Activated CD4-positive, alpha-beta T cell treated with anti-CD3 and anti-CD28 coated beads, Interleukin-2, amount 50 U/mL, for 48 hours (primary cell): Measurements from ENCODE around the gene DOK3.
A peak's percentile ranks its signal among the peaks of the same experiment; 100 is the strongest.

Experiments
- DNase-seq, 2 experiments: peaks; one replicate each; pipeline ENCODE4 v3.0.0-alpha.2; 2020

Gene DOK3

DNA sequence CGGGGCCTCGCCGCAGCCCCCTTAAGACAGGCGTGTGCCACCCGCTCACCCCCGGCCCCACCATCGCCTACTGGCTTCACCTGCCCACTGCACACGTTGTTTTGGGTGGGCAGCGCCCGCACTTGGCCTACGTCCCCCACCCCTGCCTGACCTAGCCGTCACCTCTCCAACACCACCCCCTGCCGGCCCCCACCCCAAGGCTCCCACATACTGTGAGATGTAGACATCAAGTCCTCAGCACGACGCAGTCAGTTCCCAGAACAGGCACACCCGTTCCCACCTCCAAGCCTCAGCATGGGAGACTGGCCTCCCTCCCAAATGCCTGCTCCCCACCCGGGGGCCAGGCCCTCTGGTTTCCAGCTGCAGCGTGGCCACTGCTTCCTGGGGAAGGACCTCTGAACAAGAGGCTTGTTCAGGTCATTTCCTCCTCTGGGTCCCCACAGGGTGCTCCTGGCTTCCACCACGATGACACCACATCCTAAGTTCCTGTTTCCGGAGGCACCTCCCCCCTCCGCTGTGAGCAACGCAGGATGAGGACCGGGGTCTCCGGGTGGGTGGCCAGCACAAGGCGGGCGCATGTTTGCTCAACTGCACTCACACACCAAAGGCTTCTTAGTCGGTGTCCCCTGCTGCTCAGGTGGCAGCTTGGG, 47.5 kb downstream of the DOK3 start:
- DNase-seq: no peak

DNA sequence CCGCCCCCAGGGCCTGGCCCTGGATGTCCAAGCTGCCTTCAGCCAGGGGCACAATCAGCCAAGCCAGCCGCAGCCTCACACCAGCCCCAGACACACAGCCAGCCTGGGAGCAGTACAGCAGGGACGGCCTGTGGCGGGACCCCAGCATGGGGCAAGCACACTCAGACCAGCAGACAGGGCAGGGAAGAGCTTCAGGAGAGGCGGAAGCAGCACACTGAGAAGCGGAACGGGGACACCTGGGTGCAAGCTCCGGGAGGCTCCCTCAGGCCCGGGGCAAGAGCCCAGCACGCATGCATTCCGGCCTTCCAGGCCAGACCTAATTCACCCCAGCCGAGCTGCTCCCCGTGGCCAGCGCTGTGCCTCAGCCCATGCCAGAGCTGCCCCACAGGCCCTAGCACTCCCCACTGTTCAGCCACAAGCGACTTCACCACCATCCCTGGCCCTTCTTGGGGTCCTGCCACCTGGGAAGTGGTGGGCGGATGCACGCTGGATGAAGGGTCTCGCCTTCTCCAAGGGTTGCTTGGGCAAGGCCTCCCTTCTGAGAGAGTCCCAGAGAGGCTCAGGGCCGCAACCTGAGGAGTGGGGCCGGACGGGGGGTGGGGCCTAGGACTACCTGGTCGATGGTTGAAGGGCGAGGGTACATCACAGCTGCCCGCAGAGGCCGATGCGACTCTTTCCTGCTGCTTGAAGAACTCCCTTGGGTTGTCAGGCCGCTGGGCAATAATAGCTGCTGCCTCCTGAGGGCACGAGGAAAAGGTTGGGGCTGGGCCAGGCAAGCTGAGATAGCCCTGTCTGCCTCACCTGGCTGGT, 49.6 kb downstream of the DOK3 start:
- no peak for DNase-seq

DNA sequence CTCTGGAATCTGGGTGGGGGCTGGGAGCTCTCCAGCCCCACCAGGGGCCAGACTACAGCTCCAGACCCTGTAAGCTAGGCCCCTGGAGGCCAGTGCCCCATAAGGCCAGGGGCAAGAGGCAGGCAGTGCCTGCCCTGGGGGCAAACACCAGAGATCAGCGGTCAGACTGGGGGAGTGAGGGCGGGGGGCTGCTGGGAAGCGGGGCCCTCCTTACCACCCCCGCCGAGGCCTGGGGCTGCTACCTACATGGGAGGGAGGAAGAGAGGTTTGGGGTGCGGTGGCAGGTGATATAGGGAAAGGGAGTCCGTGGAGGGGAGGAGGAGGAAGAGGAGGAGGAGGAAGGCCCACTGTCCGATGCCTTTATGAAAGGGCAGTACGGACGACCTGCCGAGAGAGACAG, 50.3 kb downstream of the DOK3 start:
- DNase-seq: no peak

DNA sequence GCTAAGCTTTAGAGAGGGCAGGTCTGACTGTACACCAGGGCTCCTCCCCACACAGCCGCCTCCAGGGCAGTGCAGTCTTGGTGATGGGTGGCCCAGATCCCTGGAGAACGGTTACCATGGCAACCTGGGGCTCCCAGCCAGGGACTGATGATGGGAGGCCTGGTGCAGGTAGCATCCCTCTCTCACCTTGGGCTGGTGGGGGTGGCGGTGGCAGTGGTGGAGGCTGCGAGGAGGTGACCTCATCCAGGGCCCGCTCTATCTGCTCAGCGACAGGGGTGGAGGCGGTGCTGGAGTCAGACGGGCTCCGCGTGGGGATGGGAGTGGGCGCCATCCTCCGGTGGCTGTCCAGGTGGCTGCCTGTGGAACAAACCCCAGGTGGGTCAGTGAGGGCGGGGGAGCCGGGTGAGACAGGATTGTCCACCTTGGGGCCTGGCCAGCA, 50.7 kb downstream of the DOK3 start:
- no peak for DNase-seq

DNA sequence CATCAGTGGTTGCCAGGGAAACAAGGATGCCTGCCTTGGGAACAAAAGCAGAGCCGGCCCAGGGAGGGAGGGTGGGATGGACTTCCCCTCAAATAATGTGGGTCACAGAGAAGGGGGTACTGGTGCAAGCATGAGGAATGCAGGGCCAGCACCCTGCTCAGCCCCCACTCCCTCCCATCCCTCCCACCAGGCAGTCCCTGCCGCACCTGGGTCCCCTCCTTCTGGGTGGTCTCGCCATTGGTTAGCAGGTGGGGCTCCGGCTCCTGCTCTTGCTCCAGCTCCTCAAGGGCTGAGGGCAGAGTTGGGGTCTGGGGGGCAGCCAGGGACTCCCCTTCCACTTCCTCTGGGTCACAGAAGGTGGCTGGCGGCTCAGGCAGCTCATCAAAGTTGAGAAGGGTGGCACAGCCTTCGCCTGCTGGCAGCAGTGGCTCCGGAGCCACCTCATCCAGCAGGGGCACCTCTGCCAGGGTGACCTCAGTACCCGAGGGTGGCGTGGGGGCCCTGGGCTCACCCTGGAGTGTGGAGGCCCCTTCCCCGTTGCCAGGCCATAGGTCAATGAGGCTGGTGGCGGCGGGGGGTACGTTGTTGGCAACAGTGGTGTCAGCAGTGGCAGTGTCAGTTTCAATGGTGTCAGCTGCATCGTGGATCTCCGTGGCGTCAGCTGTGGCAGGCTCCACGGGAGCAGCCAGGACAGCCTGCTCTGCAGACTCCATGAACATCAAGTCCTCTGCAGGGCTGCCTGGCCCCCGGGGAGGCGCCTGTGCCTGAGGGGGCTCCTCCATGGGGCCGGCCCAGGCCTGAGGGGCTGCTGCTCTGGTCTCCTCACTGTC, 51.6 kb downstream of the DOK3 start:
- no peak for DNase-seq

DNA sequence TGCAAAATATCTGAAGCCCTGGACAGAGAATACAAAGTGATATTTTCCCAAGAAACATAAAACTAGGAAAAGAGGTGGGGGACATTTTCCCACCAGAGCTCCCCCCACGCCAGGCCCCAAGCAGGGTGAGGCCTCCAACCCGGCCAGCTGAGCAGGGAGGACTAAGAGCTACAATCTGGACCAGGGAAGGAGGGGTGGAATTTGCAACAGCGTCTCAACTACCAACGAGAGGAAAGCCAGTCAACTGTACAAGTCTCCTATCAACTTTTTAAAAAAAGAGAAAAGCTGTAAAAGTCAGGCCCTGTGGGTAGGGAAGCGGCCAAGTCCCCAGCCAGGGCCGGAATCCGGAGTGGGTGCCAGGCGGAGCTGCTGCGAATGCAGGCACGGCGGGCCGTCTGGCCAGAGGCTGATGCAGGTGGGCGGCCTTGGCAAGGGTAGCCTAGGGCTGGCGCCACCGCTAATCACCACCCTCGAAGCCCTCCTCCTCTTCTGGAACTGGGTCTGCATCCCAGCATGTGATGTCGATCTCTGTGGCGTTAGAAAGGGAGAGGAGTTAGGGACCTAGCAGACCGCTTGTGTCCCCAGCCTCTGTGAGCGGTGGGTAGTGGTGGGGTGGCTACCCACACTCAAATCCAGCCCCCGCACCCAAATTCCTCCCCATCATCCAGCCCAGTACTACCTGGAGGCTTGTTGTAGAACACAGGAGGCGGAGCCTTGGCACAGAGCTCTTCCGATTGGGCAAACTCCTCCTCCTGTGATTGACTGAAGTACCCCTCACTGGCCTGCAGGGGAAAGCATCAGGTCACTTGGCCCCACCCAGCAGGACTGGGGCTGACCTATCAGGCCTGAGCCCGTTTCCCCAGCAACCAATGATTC, 52.4 kb downstream of the DOK3 start:
- DNase-seq: peak; percentile 60 to 68

DNA sequence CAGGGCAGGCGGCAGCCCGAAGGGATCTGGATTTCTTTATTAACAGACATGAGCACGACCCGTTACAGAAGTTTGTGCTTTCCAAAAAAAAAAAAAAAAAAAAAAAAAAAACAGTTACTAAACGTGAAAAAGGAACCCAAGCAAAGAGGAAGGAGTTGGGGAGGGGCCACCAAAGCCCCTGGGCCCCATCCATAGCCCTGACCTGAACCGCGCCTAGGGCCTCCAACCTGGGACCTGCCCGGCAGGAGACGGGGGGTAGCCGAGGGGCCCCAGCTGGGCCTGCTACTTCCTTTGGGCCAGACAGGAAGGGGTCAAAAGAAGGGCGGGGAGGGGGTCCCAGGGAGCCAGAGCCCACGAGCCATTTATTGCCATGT, 53.0 kb downstream of the DOK3 start:
- DNase-seq: no peak

DNA sequence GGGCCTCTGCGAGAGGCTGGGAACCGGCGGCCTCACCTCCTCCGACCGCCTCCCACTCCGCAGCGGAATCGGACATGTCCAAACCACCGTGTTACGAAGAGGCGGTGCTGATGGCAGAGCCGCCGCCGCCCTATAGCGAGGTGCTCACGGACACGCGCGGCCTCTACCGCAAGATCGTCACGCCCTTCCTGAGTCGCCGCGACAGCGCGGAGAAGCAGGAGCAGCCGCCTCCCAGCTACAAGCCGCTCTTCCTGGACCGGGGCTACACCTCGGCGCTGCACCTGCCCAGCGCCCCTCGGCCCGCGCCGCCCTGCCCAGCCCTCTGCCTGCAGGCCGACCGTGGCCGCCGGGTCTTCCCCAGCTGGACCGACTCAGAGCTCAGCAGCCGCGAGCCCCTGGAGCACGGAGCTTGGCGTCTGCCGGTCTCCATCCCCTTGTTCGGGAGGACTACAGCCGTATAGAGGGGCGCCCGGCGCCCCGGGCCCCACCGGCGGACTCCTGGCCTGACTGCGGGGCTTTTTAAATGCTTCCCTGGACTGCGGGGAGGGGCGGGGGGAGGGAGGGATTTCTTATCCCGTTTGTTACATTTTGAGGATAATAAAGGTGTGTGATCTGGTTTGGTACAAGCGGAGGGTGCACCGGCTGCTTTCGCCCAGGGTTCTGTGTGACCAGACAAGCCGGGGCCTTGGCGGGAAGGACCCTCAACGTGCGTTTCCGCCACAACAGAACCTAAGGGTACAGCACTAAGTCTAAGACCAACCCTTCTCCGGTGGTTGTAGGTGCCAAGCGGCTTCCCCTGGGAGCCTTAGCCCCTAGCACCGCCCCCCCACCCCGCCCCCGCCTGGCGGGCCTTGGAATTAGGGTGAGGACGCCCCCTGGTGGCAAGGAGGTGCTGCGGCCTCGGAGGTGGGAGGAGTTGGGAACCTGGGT, 53.7 kb downstream of the DOK3 start:
- DNase-seq: peak; percentile 98 to 99

DNA sequence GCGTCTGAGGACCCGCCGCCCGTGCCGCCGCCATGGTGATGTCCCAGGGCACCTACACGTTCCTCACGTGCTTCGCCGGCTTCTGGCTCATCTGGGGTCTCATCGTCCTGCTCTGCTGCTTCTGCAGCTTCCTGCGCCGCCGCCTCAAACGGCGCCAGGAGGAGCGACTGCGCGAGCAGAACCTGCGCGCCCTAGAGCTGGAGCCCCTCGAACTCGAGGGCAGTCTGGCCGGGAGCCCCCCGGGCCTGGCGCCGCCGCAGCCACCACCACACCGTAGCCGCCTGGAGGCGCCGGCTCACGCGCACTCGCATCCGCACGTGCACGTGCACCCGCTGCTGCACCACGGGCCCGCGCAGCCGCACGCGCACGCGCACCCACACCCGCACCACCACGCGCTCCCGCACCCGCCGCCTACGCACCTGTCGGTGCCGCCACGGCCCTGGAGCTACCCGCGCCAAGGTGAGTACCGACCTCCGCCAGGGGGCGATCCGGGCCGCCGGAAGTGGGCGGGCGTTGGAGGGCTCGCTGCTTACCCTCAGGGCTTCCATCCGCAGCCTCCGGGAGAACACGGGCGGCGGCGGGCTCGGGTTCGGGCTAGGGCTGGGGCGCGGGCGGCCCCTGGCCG, 54.5 kb downstream of the DOK3 start:
- peak; percentile 95 to 96 for DNase-seq

DNA sequence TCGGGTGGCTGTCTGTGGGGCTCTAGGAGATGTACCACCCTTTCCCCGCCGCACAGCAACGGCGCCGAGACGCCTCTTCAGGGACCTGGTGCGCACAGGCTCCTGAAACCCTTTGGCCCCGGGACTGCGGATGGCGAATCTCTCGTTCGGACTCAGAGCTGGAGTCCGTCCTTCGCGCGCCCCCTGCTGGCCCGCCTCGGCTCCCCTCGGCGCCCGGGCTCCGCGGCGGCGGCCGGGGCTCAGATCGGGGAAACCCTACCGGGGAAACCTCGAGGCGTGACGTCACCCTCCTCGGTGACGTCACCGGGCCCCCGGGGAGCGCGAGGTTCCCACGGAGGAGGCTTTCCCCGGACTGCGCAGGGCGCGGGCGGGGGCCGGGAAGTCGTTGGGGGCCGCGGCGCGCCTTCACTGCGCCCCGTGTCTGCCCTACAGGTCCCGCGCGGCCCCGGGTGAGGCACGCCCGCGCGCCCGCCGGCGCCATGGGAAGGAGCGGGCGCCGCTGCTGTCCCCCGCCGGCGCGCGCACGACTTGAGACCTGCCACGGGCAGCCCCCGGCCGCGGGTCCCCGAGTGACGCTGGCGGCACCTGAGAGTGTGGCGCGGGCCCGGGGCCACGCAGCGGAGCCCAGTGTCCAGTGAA, 55.1 kb downstream of the DOK3 start:
- peak; percentile 96 for DNase-seq

DNA sequence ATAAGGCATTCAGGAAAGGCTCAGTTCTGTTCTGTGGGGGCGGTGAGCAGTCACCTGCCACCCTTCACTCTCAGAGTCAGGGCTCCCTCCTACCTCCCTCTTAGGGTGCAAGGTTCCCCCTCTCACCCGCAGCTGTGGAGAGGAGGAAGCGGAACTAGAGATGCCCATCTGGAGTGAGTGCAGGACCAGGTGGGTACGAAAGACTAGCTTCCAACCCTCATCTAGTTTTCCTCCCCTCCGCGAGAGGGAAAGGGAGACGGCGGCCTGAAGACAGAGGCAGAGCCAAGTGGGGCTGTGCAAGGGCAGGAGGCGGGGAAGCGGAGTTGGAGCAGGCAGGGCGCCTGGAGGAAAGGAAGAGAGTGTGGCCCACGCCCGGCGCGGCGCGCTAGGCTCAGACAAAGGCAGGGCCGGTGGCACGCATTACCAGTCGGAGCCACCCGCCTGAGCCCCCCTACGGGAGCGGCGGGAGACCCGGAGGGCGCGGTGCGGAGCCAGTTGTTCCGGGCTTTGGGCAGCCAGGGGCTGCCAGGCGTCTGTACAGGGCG, 55.7 kb downstream of the DOK3 start:
- DNase-seq: no peak

DNA sequence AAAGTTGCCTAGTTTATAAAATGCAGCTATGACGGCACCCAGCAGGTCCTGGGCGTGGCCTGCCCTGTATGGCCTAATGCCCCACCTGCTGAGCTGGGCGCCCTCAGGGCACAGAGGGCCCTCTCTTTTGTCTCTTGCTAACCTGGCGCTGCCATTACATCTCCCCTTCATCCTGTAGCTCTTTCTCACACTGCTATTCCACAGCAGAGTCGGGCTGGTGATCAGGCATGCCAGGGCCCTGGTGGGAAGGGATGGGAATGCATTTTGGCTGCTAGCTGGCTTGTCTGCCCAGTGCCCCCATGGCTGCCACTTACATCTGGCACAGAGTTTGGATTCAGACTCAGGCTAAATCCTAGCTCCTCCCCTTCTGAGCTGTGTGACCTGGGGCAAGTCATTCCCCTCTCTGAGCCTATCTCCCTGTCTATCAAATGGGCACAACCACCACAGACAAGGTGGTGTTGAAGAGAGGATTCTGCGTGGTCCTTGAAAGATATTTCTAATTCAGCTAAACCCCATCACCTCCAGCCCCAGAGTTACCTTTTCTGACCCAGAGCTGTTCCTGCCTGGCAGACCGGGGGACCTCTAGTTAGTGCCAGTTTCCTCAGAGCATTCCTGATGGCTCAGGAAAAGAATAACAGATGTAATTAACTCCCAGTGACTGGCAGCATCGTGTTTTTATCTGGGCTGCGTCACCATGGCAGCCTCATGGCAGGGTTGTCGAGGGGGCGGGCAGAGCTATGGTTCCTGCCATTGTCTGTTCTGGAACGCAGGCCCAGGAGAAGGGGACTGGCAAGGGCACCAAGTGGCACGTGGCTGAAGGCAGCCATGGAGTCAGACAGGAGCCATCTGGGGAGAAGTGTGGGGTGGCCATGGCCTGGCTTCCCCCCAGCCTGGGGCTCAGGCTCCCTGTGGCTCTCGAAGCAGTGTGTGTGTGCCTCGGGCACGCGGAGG, 56.7 kb downstream of the DOK3 start:
- no peak for DNase-seq
